Measurements from ENCODE around the gene KLHL6.
A peak's percentile ranks its signal among the peaks of the same experiment; 100 is the strongest.

The KLHL6 gene

GRCh38 chr3:183564046-183564445 is 8.5 kb upstream of the KLHL6 start:
- DNase-seq (ENCODE audit: low read depth in 2 of 2), result no peak

- no peak for DNase-seq (ENCODE audit: low read depth in 2 of 2)
Observed at GRCh38 chr3:183563536-183563874, 8.0 kb upstream of the KLHL6 start.

GRCh38 chr3:183560607-183561006 is 5.1 kb upstream of the KLHL6 start:
- no peak for DNase-seq (ENCODE audit: low read depth in 2 of 2)

GRCh38 chr3:183558495-183558894 is 3.0 kb upstream of the KLHL6 start:
- DNase-seq (ENCODE audit: low read depth in 2 of 2), result no peak

GRCh38 chr3:183556722-183557121 is 1.2 kb upstream of the KLHL6 start:
- no peak for DNase-seq (ENCODE audit: low read depth in 2 of 2)

- no peak for DNase-seq (ENCODE audit: low read depth in 2 of 2)
Observed at GRCh38 chr3:183554377-183554776, 1.1 kb downstream of the KLHL6 start.

GRCh38 chr3:183553334-183554026 is 2.0 kb downstream of the KLHL6 start:
- no peak for DNase-seq (ENCODE audit: low read depth in 2 of 2)

- DNase-seq (ENCODE audit: low read depth in 2 of 2), result peak in 1 of 2 donors; percentile 31
Observed at GRCh38 chr3:183551930-183552329, 3.6 kb downstream of the KLHL6 start.

- no peak for DNase-seq (ENCODE audit: low read depth in 2 of 2)
Observed at GRCh38 chr3:183548262-183548769, 7.2 kb downstream of the KLHL6 start.

GRCh38 chr3:183546625-183547024 is 8.9 kb downstream of the KLHL6 start:
- DNase-seq (ENCODE audit: low read depth in 2 of 2), result no peak

- no peak for DNase-seq (ENCODE audit: low read depth in 2 of 2)
Observed at GRCh38 chr3:183545708-183546107, 9.8 kb downstream of the KLHL6 start.

GRCh38 chr3:183542355-183542754 is 13.2 kb downstream of the KLHL6 start:
- DNase-seq (ENCODE audit: low read depth in 2 of 2), result no peak

- no peak for DNase-seq (ENCODE audit: low read depth in 2 of 2)
Observed at GRCh38 chr3:183541738-183542137, 13.8 kb downstream of the KLHL6 start.

GRCh38 chr3:183541235-183541655 is 14.3 kb downstream of the KLHL6 start:
- no peak for DNase-seq (ENCODE audit: low read depth in 2 of 2)

GRCh38 chr3:183540501-183541234 is 14.8 kb downstream of the KLHL6 start:
- DNase-seq (ENCODE audit: low read depth in 2 of 2), result no peak

GRCh38 chr3:183539811-183540210 is 15.7 kb downstream of the KLHL6 start:
- DNase-seq (ENCODE audit: low read depth in 2 of 2), result no peak

- DNase-seq (ENCODE audit: low read depth in 2 of 2), result no peak
Observed at GRCh38 chr3:183538486-183538885, 17.0 kb downstream of the KLHL6 start.

GRCh38 chr3:183537295-183537730 is 18.2 kb downstream of the KLHL6 start:
- no peak for DNase-seq (ENCODE audit: low read depth in 2 of 2)

- no peak for DNase-seq (ENCODE audit: low read depth in 2 of 2)
Observed at GRCh38 chr3:183536238-183536880, 19.1 kb downstream of the KLHL6 start.

GRCh38 chr3:183534249-183534648 is 21.3 kb downstream of the KLHL6 start:
- DNase-seq (ENCODE audit: low read depth in 2 of 2), result no peak

- DNase-seq (ENCODE audit: low read depth in 2 of 2), result no peak
Observed at GRCh38 chr3:183533412-183534132, 21.9 kb downstream of the KLHL6 start.
